ENCODE measurements around the gene RNU4-1.

The RNU4-1 gene

GRCh38 chr12:120287491-120287890 is 5.5 kb downstream of the RNU4-1 start:
- DNase-seq, result no peak

- no peak for DNase-seq
Measured at GRCh38 chr12:120286768-120287490, 6.1 kb downstream of the RNU4-1 start.

- no peak for DNase-seq
Measured at GRCh38 chr12:120284381-120284780, 8.7 kb downstream of the RNU4-1 start.

DNA sequence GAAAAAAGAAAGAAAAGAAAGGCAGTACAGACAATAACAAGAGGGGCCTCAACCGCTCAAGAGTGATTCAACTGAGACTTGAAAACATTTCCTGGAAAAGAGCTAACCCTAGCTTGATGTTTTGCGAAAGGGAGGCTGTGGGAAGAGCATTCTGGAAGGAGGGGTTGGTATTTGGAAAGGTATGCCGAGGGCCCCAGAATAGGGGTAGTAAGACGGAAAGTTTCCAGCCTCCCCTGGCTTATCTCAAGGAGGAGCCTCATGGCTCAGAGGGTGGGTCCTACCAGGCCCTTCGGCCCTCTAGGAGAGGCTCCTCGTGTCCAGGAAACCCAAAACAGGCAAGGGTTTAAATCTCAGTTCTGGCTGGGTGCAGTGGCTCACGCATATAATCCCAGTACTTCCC is 9.7 kb downstream of the RNU4-1 start:
- DNase-seq, result no peak

GRCh38 chr12:120278137-120279069 is 14.6 kb downstream of the RNU4-1 start:
- DNase-seq, result no peak

GRCh38 chr12:120276734-120277133 is 16.3 kb downstream of the RNU4-1 start:
- DNase-seq, result no peak

DNA sequence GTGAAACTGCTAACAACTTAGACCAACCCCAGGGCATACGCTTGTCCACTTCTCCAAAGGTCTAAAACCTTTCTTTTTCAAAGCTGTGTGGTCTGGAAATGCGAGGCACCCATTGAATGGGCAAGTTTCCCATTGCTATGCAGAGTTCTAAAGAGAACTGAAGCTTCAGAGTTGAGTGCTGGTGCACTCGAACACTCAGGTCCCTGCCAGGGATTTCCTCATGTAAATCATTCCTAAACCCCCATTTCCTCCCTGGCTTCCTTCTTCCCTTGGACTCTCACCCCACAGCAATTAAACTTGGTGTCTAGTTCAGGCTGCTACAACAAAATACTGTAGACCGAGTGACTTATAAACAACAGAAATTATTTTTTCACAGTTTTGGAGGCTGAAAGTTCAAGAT is 25.3 kb downstream of the RNU4-1 start:
- DNase-seq, result no peak

DNA sequence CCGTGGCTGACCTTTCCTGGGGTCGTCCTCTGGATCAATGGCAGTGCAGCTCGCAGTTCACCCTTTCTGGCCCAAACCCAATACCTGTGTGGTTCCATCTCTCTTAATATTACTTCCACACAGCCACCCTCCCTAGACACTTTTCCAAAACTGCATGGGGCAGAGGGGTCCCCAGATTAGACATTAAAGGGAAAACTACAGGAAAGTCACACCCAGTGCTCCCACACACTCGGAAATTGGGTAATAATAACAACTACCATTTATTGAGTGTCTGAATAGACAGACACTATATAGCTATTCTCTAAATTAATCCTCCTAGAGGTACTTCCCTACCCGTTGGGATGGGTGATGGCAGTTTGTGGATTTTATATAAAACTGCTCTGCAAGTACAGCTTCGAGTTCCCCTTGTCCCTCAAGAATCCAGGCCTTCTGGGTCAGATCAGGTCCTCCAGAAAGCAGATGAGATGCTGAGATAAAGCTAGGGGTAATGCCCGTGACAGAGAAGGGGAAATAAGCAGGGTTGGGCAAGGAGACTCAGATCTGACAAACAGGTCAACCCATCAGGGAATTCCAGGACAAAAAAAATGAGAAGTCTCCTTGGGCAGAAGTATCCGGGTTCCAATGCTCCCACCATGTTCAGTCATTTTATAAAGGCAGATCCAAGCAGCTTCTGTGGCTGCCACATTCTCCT is 26.7 kb downstream of the RNU4-1 start:
- DNase-seq, result no peak

- DNase-seq, result no peak
Measured at GRCh38 chr12:120265473-120266179, 27.4 kb downstream of the RNU4-1 start, which contains the start of gene PXN. Gene PXN, minus strand, starts transcription at chr12:120265730. Its CDS starts 101 bp downstream, at chr12:120265629.

DNA sequence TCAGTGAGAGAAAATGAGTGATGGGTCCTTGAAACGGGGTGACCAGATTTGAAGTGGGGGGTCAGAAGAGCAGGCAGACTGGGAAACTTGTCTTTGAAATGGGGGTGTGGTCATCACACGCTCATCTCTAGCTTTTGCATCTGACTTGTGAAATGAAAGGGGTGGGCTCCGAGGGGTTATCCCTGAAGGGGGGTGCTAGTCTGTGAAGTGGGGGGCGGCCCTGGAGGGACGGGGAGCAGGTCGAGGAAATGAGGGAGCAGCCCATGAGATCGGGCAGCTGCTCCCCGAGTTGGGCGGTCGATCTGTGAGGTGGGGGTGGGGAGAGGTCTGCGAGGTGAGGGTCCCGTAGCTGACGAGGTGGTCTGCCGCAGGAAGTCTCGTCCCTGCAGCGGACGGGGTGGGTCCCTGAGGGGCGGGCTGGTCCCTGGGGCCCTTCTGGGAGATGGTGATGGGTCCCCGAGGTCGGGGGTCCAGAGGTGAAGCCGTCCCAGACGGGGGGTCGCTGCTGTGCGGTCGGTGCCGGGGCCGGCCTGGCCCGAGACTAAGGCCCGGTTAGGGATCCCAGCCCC is 28.0 kb downstream of the RNU4-1 start:
- no peak for DNase-seq

DNA sequence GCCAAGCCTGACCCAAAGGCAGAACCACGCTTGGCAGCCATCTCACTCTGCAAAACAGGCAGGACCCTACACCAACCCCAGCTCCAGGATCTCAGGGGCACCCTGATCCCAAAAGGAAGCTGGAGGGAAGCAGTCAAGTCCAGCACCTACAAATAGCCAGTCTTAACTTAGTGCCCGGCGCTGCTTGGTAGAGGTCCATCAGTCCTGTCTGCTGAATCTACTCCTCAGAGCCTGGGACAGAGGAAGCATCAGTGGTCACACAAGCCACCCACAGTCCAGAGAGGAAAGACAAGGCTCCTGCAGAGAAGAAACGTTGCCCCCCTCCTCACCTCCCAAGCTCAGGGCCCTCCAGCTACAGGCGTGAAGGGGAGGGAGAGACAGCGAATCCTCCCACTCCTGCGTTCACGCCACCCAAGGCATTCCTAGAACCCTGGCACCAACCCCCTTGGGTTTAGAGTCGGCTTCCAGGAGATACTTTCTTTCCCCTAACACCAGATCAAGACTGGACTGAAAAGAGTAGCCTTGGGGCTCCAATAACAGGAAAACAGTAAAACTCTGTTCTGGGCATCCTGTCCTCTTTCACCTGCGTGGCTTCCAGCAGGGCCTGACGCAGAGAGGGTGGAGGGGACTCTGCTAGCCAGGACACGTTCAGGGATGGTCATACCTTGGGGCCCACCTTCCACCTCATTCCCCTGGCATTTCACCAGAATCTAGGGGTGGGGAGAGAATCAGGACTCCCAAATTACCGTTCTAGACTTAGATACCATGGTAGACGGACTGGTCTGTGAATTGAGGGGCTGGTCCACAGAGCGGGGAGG is 28.7 kb downstream of the RNU4-1 start:
- no peak for DNase-seq

DNA sequence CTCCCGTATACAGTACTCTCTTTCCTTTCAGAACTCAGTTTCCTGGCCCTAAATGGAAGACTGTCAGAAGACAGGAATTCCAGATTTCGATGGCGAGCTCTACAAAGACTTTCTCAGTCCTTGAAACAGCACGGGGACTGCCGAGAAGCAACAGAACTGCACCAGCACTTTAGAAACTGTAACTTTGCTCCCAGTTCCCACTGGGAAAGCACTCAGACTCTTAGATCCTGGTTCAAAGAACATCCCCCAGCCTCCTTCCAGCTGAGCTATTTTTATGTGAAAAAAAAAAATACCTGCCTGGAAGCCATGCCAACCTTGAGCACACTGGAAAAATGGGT is 29.3 kb downstream of the RNU4-1 start:
- DNase-seq, result no peak

- no peak for DNase-seq
Measured at GRCh38 chr12:120262852-120263747, 29.9 kb downstream of the RNU4-1 start.

DNA sequence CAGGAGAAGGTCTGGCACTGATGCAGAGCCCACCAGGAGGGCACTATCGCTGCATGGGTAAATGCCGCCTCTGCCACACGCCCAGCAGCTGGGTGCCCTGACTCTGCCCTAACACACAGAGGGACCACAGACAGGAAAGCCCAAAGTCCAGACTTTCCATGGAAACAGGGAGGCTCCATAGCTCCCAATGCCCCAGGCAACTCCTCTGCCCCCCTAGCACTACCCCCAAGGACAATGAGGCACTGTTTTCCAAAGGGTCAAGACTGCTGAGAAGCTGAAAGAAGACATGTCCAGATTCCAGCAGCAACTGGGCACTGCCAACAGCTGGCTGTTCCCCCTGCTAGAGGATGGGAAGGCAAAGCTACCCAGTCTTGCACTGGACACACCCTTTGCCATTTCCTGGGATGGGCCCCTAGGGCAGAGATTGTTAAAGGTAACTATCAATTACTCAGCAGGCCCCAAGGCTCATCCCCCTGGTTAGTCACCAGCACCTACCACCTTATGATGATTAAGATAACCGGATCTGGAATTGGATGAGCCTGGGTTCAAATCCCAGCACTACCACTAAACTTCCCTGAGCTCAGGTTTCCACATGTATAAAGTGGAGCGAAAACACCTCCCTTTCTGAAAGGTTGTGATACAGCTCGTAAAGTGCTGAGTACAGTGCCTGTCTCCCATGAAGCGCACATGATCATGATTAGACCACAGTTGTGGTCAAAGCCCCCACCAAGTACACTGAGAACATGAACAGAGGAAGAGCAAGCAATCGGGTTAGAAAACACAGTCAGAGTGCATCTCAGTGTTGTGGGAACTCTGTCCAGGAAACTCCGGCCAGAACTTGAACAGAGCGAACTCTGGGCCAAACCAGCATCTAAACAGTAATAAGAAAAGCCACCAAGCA is 30.8 kb downstream of the RNU4-1 start:
- no peak for DNase-seq

GRCh38 chr12:120260607-120261006 is 32.4 kb downstream of the RNU4-1 start:
- no peak for DNase-seq

- DNase-seq, result no peak
Measured at GRCh38 chr12:120259418-120260202, 33.4 kb downstream of the RNU4-1 start.

DNA sequence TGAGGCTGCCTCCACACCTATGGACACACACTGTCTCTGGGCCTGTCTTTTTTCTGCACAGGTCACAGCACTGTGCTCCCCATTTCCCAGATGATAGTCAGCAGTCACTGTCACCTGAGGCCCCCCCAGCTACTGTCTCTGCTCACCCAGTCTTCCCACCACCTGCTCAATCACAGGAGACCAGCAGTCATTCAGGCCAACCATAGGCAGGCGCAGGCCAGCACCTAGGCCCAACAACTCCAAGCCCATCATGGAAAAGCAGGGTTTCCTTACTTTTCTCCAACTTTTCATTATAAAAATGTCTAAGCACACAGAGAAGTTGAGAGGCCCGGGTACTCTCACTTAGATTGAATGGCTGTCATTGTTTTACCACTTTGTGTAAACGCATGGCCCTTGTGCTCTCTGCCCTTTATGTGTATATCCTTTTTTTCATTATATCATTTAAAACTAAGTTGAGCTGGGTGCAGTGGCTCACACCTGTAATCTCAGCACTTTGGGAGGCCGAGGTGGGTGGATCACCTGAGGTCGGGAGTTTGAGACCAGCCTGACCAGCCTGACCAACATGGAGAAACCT is 34.6 kb downstream of the RNU4-1 start:
- DNase-seq, result no peak
